Natural killer cell (primary cell): Measurements from ENCODE around the gene LEMD3. TPM values are rescaled to one million over a fixed set of nuclear protein-coding genes. Genes with fewer than 3 reads are reported as not detected.

Source experiments
- ATAC-seq, 3 donors: fragments of 150-1000 bp in 2 of 3; fragments of 200-7000 bp in 1 of 3; cut with Tn5 transposase; 1 replicate in 1 of 3; 2 replicates in 2 of 3; pipeline ENCODE4 v1.10.0; 2021; ENCODE audit warnings: mild to moderate bottlenecking in 2 of 3, moderate library complexity in 2 of 3
- DNase-seq, 2 donors: peaks; one replicate each; pipeline versions ENCODE4 v3.0.0 to v3.0.0-alpha.2; 2013 to 2021; ENCODE audit warnings: mixed read lengths in 1 of 2
- H3K27ac ChIP-seq: one replicate; pipeline ENCODE4 v1.5.1; 2013; ENCODE audit warnings: mild to moderate bottlenecking, low read length
- H3K27me3 ChIP-seq: one replicate; pipeline ENCODE4 v1.6.1; 2013; ENCODE audit warnings: low read length; ENCODE audit not compliant: control insufficient read depth, insufficient read depth
- H3K36me3 ChIP-seq: one replicate; pipeline ENCODE4 v1.6.1; 2013; ENCODE audit warnings: low read length; ENCODE audit not compliant: control insufficient read depth, insufficient read depth
- H3K4me1 ChIP-seq: one replicate; pipeline ENCODE4 v1.6.1; 2013; ENCODE audit warnings: low read length; ENCODE audit not compliant: control insufficient read depth, insufficient read depth
- H3K4me3 ChIP-seq: one replicate; pipeline ENCODE4 v1.5.1; 2013; ENCODE audit warnings: low read length
- H3K9me3 ChIP-seq: one replicate; pipeline ENCODE4 v1.6.1; 2013; ENCODE audit warnings: low read length; ENCODE audit not compliant: control insufficient read depth, insufficient read depth
- H3K27ac Mint-ChIP-seq, 2 donors: one replicate each; pipeline ENCODE4 v1.8.0; 2022; ENCODE audit warnings: mild to moderate bottlenecking in 2 of 2, mixed read lengths in 2 of 2, moderate library complexity in 1 of 2
- H3K27me3 Mint-ChIP-seq, 2 donors: one replicate each; pipeline ENCODE4 v1.8.0; 2022; ENCODE audit warnings: low read depth in 2 of 2, mixed read lengths in 2 of 2
- H3K36me3 Mint-ChIP-seq: one replicate; pipeline ENCODE4 v1.8.0; 2022; ENCODE audit warnings: mixed read lengths
- H3K4me1 Mint-ChIP-seq, 2 donors: one replicate each; pipeline ENCODE4 v1.8.0; 2022; ENCODE audit warnings: mixed read lengths in 2 of 2
- H3K4me3 Mint-ChIP-seq: one replicate; pipeline ENCODE4 v1.8.0; 2022; ENCODE audit warnings: mild to moderate bottlenecking, moderate library complexity, mixed read lengths
- H3K9me3 Mint-ChIP-seq, 2 donors: one replicate each; pipeline ENCODE4 v1.8.0; 2022; ENCODE audit warnings: mixed read lengths in 2 of 2
- WGBS: methylation state at CpG from one replicate; pipeline ENCODE4 v1.1.7; 2013; ENCODE audit warnings: missing lambda C conversion rate; ENCODE audit not compliant: insufficient coverage; 5-methylcytosine and 5-hydroxymethylcytosine counted together
- intact Hi-C: fragments of 100-400 bp; cut with micrococcal nuclease; formaldehyde crosslinking; loops from one replicate; pipeline ENCODE4 v1.14.2; 2022
- total RNA-seq, 4 donors: library from RNA; stranded (reverse); fragments of 120-200 nt in 1 of 4; gene quantifications; one replicate each; pipeline versions ENCODE4 v1.2.3 to v1.2.4, GENCODE V29; 2013 to 2022
- TF ChIP-seq, protein P1 (sequence below): fragments of 200-600 bp; IDR thresholded peaks from one replicate; pipeline ENCODE4 v1.8.0; 2022; ENCODE audit warnings: antibody characterized with exemption

Gene LEMD3
- total RNA-seq, 3 donors from 2014 or later (not counting 1 experiment from before 2014, with no cell fraction given), result 67.3 to 76.2 (median 71.1) TPM

DNA sequence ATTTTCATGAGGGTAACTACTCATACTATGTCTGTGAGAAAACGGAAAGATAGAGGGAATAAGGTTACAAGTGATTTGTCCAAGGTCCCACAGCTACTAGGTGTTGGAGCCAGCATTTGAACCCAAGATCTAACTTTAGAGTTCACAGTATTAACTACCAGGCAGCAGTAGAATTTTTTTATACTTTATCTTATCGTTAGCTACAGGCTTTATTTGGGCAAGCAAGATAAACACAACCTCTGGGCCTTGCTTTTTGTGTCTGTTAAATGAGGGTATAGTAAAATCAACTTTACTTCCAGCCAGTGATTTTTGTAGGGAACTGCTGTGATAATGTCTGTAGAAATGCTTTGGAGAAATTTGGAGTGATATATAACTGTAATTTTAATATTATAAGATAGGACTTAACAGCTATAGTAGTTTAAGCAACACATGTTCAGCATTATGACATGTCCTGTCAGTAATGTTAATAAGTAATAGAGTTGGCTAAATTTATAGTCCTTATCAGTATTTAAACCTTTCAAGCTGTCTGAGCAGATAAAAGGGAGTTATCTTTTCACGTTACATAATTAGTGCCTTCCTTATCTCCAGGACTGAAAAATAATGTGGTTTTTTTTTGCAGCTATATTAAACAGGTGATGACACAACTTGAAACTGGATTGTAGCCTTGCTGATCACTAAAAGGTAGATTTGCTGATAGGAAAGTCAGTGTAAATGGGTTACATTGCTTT, 12.8 kb downstream of the LEMD3 start:
- H3K27ac Mint-ChIP-seq, result no peak overlapping the region
- ATAC-seq, result no peak
- Histone ChIP-seq H3K4me1 (peaks cover 4% of the 10 kb centered on the region), H3K9me3 (no peaks in the 10 kb centered on the region), H3K4me3 (no peak overlapping the region), H3K36me3 (peaks cover 11% of the 10 kb centered on the region), H3K27me3 (no peaks in the 10 kb centered on the region), H3K27ac (no peak overlapping the region)
- H3K36me3 Mint-ChIP-seq, result no peaks in the 10 kb centered on the region
- WGBS, result 80% methylated on average over 1 of the region's 3 CpGs
- no peak for DNase-seq
- intact Hi-C loops, result no loop called here
- H3K4me3 Mint-ChIP-seq, result no peak overlapping the region
- TF ChIP-seq, protein P1, sequence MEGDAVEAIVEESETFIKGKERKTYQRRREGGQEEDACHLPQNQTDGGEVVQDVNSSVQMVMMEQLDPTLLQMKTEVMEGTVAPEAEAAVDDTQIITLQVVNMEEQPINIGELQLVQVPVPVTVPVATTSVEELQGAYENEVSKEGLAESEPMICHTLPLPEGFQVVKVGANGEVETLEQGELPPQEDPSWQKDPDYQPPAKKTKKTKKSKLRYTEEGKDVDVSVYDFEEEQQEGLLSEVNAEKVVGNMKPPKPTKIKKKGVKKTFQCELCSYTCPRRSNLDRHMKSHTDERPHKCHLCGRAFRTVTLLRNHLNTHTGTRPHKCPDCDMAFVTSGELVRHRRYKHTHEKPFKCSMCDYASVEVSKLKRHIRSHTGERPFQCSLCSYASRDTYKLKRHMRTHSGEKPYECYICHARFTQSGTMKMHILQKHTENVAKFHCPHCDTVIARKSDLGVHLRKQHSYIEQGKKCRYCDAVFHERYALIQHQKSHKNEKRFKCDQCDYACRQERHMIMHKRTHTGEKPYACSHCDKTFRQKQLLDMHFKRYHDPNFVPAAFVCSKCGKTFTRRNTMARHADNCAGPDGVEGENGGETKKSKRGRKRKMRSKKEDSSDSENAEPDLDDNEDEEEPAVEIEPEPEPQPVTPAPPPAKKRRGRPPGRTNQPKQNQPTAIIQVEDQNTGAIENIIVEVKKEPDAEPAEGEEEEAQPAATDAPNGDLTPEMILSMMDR, result no peak
- H3K9me3 Mint-ChIP-seq, result no peaks in the 10 kb centered on the region
- H3K4me1 Mint-ChIP-seq, result peaks cover 46 to 55% of the 10 kb centered on the region in 2 donors
- no peaks in the 10 kb centered on the region for H3K27me3 Mint-ChIP-seq

DNA sequence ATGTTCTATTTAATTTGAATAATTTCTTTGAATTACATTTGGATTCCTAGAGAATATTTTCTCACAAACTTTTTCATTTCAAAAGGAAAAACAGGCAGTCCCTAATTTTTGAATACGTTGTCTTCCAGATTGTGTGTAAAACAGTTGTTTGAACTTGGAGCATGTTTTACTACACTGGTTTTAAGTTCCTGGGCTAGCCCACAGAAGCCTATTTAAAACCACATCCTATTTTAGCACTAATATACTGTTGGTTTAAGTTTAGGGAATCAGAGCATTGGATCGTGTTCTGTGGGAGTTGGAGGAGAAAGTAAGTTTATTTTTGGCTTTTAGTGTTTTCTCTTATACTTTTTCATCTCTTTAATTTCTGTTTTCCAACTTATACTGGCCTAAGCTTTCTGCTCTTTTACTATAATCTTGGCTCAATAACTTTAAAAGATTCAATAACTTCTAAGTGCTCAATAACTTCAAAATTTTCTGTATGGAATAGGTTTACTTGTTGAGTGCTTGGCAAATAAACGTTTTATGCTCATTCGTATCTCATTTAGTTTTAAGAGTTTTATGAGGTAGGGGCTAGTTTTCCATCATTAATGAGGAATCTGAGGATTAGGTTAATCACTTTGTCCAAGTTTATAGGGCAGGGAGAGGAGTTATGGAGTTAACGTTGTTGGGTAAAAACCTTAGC, 14.9 kb downstream of the LEMD3 start:
- intact Hi-C loops, result no loop called here
- Histone ChIP-seq H3K4me1 (peaks cover 4% of the 10 kb centered on the region), H3K4me3 (no peak overlapping the region), H3K36me3 (peaks cover 6% of the 10 kb centered on the region), H3K27me3 (no peaks in the 10 kb centered on the region), H3K9me3 (no peaks in the 10 kb centered on the region), H3K27ac (no peak overlapping the region)
- ATAC-seq (no peak), DNase-seq (no peak)
- no peaks in the 10 kb centered on the region for H3K27me3 Mint-ChIP-seq
- H3K4me1 Mint-ChIP-seq, result peaks cover 67 to 76% of the 10 kb centered on the region in 2 donors
- H3K9me3 Mint-ChIP-seq, result no peaks in the 10 kb centered on the region
- peak overlapping the region; percentile 67 to 77 for H3K27ac Mint-ChIP-seq
- no peaks in the 10 kb centered on the region for H3K36me3 Mint-ChIP-seq
- TF ChIP-seq, protein P1, result no peak
- WGBS, result 100% methylated on average over 3 of the region's 5 CpGs
- H3K4me3 Mint-ChIP-seq, result peak overlapping the region; percentile 11

DNA sequence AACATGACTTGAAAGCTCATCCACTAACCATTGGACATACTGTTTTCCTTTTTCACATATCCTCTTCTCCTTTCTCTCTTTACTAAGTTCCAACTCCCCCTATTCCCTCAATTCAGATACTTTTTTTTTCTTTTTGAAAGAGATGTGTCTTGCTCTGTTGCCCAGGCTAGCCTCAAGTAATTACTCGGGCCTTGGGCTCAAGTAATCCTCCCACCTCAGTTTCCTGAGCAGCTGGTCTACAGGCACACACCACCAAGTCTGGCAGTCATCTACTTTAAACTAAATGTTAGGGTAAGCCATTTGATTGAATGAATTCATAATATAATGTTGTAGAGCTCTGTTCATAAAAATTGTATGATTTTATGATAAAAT, 15.5 kb downstream of the LEMD3 start:
- Mint-ChIP-seq H3K27ac (peak overlapping the region; percentile 67 to 77), H3K9me3 (no peaks in the 10 kb centered on the region), H3K27me3 (no peaks in the 10 kb centered on the region), H3K4me1 (peaks cover 72 to 82% of the 10 kb centered on the region in 2 donors), H3K36me3 (no peaks in the 10 kb centered on the region), H3K4me3 (peak overlapping the region; percentile 0)
- peaks cover 6% of the 10 kb centered on the region for H3K36me3 ChIP-seq
- no peaks in the 10 kb centered on the region for H3K9me3 ChIP-seq
- H3K27me3 ChIP-seq, result no peaks in the 10 kb centered on the region
- peaks cover 4% of the 10 kb centered on the region for H3K4me1 ChIP-seq
- TF ChIP-seq, protein P1, result no peak
- intact Hi-C loops, result no loop called here
- no peak overlapping the region for H3K27ac ChIP-seq
- H3K4me3 ChIP-seq, result no peak overlapping the region
- no peak for ATAC-seq
- WGBS, result 22% methylated on average over 1 of the region's 1 CpG
- DNase-seq, result no peak
